GM12892 (cell line): ENCODE results near the gene ATP8A2. TPM values are rescaled to one million over a fixed set of nuclear protein-coding genes. Genes with fewer than 3 reads are reported as not detected.
"Not testable (repeated sequence)": the region's sequence is repeated elsewhere in the genome, so short reads cannot be mapped to it uniquely, and the experiment has no call there.

Experiments used
- DNase-seq: peaks from one replicate; pipeline ENCODE4 v3.0.0; 2011; ENCODE audit not compliant: insufficient read length
- FAIRE-seq: peaks from 2 replicates; lab custom pipeline; 2011; peaks lifted over from hg19 to GRCh38; lab: Jason Lieb, UNC
- POLR2A ChIP-seq: IDR thresholded peaks from 2 replicates; pipeline ENCODE4 v1.6.1; 2011; ENCODE audit warnings: low read depth, low read length, control low read depth
- POLR2AphosphoS5 ChIP-seq: IDR thresholded peaks from 2 replicates; pipeline ENCODE4 v1.6.1; 2011; ENCODE audit warnings: low read depth, low read length, control low read depth
- TAF1 ChIP-seq: IDR thresholded peaks from 2 replicates; pipeline ENCODE4 v1.6.1; 2011; ENCODE audit warnings: low read depth, mild to moderate bottlenecking, control low read depth, low read length, borderline replicate concordance
- polyA plus RNA-seq: library from polyadenylated mRNA; unstranded; fragments of >200 nt; gene quantifications from one replicate; pipeline ENCODE4 v1.2.1, GENCODE V29; 2012; ENCODE audit warnings: missing spikeins, inconsistent platforms; ENCODE audit not compliant: missing spikeins

ATP8A2 gene
- not detected for polyA plus RNA-seq

DNA sequence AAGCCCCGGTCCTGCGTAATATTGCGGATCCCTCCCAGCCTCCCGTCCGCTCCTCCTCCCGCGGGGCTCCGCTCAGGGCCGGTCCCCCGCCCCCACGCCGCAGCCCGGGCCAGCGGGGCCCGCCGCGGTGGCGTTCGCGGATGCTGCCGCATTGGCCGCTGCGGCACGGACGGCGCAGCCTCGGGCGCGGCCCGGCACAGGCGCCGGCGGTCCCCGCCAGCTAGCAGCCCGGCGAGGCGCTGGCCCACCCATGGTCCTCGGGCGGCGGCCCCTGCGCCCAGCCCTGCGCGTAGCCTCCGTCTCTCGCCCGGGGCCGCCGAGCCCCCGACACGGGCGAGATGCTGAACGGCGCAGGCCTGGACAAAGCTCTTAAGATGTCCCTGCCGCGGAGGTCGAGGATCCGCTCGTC is at the start of gene ATP8A2:
TSS of gene ATP8A2 (plus strand) at position 100 of the 409 bp plus-strand sequence. CDS start at position 339, 239 bp downstream.
- DNase-seq (no peak), FAIRE-seq (no peak)
- TF ChIP-seq TAF1 (no peak), POLR2A (no peak), POLR2AphosphoS5 (no peak)

GRCh38 chr13:25324100-25324499 is 47.7 kb upstream of the ATP8A2 start:
- no peak for FAIRE-seq
- TF ChIP-seq POLR2AphosphoS5 (no peak), POLR2A (no peak), TAF1 (no peak)

DNA sequence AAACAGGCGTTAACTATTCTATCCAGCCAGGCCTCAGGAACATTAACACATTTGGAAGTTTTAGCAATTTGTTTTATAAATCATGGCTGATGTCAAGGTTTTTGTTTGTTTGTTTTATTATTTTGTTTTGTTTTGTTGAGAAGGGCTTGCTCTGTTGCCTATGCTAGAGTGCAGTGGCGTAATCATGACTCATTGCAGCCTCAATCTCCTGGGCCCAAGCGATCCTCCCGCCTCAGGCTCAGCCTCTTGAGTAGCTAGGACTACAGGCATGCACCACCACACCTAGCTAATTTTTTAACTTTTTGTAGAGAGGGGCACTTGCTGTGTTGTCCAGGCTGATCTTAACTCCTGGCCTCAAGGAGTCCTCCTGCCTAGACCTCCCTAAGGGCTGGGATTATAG is 42.1 kb upstream of the ATP8A2 start:
- FAIRE-seq (no peak), DNase-seq (no peak)
- no peak for TF ChIP-seq POLR2AphosphoS5
- no peak for TF ChIP-seq TAF1
- no peak for TF ChIP-seq POLR2A

More at GRCh38 chr13:25324100-25324499, 47.7 kb upstream of the ATP8A2 start:
- no peak for DNase-seq

GRCh38 chr13:25330541-25330940 is 41.2 kb upstream of the ATP8A2 start:
- TF ChIP-seq POLR2A (no peak), TAF1 (no peak), POLR2AphosphoS5 (no peak)
- DNase-seq = no peak
- FAIRE-seq = no peak

DNA sequence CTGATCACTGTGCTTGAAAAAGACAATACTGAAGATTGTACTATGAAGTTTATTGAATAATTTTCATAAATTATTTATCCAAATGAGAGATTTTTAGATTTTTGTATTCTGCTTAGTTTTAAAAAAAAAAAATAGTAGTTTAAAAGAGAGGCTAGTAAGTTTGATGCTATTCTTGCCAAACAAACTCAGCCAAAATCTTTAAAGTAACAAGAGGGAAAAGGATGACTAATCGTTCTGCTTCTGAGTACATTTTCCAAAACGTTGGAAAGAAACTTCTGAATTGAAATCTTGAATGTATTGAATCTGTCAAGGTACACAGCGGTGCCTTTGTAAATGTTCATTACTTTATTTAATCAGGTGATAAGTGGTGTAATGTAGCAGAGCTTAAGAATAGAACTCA is 35.9 kb upstream of the ATP8A2 start:
- DNase-seq (no peak), FAIRE-seq (no peak)
- TF ChIP-seq POLR2AphosphoS5 (no peak), TAF1 (no peak), POLR2A (no peak)

DNA sequence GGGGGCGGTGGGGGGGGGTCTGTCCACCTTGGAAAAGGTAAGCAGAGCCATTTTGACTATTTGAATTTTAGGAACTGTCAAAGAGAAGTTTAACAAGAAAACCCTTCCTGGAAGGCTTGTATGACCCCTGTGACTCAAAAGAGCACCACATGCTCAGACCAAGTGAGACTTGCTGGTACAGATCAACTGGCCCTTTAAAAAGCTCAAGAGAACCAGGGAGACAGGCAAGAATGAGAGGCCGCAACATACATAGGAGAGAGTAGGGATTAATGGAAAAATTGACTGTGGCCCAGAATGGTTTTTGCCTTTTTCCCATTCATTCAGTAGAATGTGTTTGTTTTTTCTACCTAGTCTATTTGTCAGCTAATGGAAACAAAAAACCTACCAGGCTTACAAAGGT is 26.2 kb upstream of the ATP8A2 start:
- FAIRE-seq (no peak), DNase-seq (no peak)
- no peak for TF ChIP-seq POLR2AphosphoS5
- no peak for TF ChIP-seq POLR2A
- TF ChIP-seq TAF1 = no peak

DNA sequence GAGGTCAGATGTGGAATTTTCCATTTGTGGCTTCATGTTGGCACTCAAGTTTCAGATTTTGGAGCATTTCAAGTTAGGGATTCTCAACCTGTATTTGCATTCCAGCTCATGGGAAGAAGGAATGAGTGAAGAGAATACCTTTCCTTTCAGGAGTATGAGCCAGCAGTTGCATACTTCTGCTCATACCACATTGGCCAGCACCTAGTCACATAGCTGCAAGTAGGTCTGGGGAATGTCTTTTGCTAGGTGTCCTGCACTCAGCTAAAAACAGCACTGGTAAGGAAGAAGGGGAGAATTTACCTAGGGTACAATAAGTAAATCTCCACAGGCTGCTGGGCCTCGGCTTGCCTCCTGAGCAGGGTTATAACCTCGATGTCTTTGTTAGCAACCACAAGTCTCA is 24.6 kb upstream of the ATP8A2 start:
- TF ChIP-seq POLR2A (no peak), TAF1 (no peak), POLR2AphosphoS5 (no peak)
- FAIRE-seq (no peak), DNase-seq (no peak)

DNA sequence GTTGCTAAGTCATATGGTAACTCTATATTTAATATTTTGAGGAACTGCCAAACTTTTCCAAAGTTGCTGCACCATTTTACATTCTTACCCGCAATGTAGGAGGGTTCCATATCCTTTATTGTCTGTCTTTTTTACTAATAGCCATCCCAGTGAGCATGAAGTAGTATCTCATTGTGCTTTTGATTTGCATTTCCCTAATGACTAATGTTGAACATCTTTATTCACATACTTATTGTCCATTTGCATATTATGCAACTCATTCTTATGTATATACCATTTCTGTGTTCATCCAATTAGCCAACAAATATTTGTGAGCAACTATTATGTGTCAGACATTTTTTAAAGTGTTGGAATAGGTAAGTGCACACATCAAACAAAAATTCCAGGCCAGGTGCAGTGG is 20.4 kb upstream of the ATP8A2 start:
- DNase-seq (no peak), FAIRE-seq (no peak)
- TF ChIP-seq POLR2AphosphoS5 (no peak), POLR2A (no peak), TAF1 (no peak)

GRCh38 chr13:25352230-25352629 is 19.5 kb upstream of the ATP8A2 start:
- FAIRE-seq = no peak
- TF ChIP-seq POLR2A (no peak), POLR2AphosphoS5 (no peak), TAF1 (no peak)
- DNase-seq = no peak

- DNase-seq (no peak), FAIRE-seq (no peak)
- TF ChIP-seq POLR2A = no peak
- TF ChIP-seq POLR2AphosphoS5 = no peak
- no peak for TF ChIP-seq TAF1
These were observed 19.0 kb upstream of the ATP8A2 start for GRCh38 chr13:25352806-25353205.

DNA sequence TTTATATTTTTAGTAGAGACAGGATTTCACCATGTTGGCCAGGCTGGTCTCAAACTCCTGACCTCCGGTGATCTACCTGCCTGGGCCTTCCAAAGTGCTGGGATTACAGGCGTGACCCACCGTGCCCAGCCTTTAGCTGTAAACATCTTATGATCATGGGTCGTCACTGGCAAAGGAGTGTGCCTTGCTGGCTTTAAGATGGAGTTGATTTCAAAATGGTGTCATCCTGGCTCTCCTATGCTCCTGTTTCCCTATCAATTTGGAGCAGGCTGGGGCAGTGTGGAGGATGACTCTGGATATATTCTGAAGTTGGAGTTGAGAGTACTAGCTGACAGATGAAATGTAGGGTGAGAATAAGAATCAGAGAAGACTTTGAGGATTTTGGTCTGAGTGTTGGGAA is 18.4 kb upstream of the ATP8A2 start:
- TF ChIP-seq TAF1 = no peak
- no peak for TF ChIP-seq POLR2AphosphoS5
- TF ChIP-seq POLR2A = no peak
- FAIRE-seq = no peak
- DNase-seq = no peak

DNA sequence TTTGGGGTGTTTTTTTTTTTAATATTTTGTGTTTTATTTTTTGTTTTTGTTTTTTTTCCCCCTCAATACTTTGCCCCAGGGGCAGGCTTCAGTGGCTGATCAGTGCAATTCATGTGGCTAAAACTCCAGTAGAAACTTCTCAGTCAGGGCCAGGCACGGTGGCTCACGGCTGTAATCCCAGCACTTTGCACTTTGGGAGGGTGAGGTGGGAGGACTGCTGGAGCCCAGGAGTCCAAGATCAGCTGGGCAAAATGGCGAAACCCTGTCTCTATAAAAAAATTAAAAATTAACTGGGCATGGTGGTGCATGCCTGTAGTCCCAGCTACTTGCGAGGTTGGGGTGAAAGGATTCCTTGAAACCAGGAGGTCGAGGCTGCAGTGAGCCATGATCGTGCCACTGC is 17.4 kb upstream of the ATP8A2 start:
- TF ChIP-seq POLR2AphosphoS5 (no peak), TAF1 (no peak), POLR2A (no peak)
- FAIRE-seq = no peak
- no peak for DNase-seq

GRCh38 chr13:25360443-25360842 is 11.3 kb upstream of the ATP8A2 start:
- FAIRE-seq, DNase-seq: not testable (repeated sequence)
